Measurements from ENCODE around the gene MTG2. TPM values are rescaled to one million over a fixed set of nuclear protein-coding genes. Genes with fewer than 3 reads are reported as not detected.

Gene MTG2
- total and polyA plus RNA-seq, 2 experiments from 2014 or later = 11.3 to 11.7 TPM

DNA sequence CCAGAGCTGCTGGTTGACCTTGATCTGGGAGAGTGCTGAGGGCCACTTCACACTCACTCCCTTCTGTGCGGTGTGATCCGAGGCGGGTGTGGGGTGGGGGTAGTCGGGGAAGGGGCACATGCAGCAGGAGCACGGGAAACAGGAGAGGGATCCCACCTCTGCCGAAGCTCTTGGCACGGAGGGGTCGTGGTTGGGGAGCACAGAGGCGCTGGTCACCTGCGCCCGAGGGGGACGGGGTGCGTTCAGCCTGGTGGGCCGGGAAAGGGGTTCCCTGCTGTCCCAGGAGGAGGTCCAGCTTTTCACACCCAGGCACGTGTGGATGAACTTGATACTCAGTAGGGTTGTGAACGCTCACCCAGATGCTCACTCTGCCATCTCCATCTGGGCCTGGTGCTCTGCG lies 22.0 kb upstream of the MTG2 start:
- H3K4me3 Mint-ChIP-seq = no peak overlapping the region
- peaks cover 8% of the 10 kb centered on the region; the same call in 1 of the 2 replicates for H4K20me1 ChIP-seq (replicated peaks; ENCODE audit: insufficient read depth)
- no peak overlapping the region for H3K4me3 ChIP-seq
- H3K36me3 Mint-ChIP-seq (ENCODE audit: low read depth) = peaks cover 46% of the 10 kb centered on the region
- DNase-seq (ENCODE audit: low spot score) (no peak), ATAC-seq (no peak)
- peaks cover 2% of the 10 kb centered on the region for H3K27me3 Mint-ChIP-seq (ENCODE audit: insufficient read depth, low read depth, poor library complexity)
- no peak overlapping the region for H2AFZ ChIP-seq
- peaks cover 28% of the 10 kb centered on the region for H3K79me2 ChIP-seq (replicated peaks; ENCODE audit: insufficient read depth)
- no peaks in the 10 kb centered on the region; the same call in 1 of the 2 replicates for H3F3A ChIP-seq (replicated peaks; ENCODE audit: low read depth)
- H3K9me3 Mint-ChIP-seq = no peaks in the 10 kb centered on the region
- H3K27ac Mint-ChIP-seq = no peak overlapping the region
- H3K4me1 Mint-ChIP-seq = peaks cover 5% of the 10 kb centered on the region
- no peak overlapping the region for H3K27ac ChIP-seq (ENCODE audit: low read depth)
- TF ChIP-seq ZNF331 (CRISPR knock-in tag; IDR thresholded peaks at IDR 0.05; ENCODE audit: low read depth) (no peak), POLR2AphosphoS5 (IDR thresholded peaks at IDR 0.05; ENCODE audit: low read depth) (no peak), STAT1 (IDR thresholded peaks at IDR 0.05; ENCODE audit: unreplicated experiment) (no peak), NANOG (IDR thresholded peaks at IDR 0.05; ENCODE audit: borderline replicate concordance) (no peak), JUNB (IDR thresholded peaks at IDR 0.05; ENCODE audit: unreplicated experiment) (no peak), EZH2phosphoT487 (IDR thresholded peaks at IDR 0.05; ENCODE audit: unreplicated experiment) (no peak), CREB1 (CRISPR knock-in tag; IDR thresholded peaks at IDR 0.05; ENCODE audit: low read depth) (no peak)
- TF ChIP-seq, protein P1, sequence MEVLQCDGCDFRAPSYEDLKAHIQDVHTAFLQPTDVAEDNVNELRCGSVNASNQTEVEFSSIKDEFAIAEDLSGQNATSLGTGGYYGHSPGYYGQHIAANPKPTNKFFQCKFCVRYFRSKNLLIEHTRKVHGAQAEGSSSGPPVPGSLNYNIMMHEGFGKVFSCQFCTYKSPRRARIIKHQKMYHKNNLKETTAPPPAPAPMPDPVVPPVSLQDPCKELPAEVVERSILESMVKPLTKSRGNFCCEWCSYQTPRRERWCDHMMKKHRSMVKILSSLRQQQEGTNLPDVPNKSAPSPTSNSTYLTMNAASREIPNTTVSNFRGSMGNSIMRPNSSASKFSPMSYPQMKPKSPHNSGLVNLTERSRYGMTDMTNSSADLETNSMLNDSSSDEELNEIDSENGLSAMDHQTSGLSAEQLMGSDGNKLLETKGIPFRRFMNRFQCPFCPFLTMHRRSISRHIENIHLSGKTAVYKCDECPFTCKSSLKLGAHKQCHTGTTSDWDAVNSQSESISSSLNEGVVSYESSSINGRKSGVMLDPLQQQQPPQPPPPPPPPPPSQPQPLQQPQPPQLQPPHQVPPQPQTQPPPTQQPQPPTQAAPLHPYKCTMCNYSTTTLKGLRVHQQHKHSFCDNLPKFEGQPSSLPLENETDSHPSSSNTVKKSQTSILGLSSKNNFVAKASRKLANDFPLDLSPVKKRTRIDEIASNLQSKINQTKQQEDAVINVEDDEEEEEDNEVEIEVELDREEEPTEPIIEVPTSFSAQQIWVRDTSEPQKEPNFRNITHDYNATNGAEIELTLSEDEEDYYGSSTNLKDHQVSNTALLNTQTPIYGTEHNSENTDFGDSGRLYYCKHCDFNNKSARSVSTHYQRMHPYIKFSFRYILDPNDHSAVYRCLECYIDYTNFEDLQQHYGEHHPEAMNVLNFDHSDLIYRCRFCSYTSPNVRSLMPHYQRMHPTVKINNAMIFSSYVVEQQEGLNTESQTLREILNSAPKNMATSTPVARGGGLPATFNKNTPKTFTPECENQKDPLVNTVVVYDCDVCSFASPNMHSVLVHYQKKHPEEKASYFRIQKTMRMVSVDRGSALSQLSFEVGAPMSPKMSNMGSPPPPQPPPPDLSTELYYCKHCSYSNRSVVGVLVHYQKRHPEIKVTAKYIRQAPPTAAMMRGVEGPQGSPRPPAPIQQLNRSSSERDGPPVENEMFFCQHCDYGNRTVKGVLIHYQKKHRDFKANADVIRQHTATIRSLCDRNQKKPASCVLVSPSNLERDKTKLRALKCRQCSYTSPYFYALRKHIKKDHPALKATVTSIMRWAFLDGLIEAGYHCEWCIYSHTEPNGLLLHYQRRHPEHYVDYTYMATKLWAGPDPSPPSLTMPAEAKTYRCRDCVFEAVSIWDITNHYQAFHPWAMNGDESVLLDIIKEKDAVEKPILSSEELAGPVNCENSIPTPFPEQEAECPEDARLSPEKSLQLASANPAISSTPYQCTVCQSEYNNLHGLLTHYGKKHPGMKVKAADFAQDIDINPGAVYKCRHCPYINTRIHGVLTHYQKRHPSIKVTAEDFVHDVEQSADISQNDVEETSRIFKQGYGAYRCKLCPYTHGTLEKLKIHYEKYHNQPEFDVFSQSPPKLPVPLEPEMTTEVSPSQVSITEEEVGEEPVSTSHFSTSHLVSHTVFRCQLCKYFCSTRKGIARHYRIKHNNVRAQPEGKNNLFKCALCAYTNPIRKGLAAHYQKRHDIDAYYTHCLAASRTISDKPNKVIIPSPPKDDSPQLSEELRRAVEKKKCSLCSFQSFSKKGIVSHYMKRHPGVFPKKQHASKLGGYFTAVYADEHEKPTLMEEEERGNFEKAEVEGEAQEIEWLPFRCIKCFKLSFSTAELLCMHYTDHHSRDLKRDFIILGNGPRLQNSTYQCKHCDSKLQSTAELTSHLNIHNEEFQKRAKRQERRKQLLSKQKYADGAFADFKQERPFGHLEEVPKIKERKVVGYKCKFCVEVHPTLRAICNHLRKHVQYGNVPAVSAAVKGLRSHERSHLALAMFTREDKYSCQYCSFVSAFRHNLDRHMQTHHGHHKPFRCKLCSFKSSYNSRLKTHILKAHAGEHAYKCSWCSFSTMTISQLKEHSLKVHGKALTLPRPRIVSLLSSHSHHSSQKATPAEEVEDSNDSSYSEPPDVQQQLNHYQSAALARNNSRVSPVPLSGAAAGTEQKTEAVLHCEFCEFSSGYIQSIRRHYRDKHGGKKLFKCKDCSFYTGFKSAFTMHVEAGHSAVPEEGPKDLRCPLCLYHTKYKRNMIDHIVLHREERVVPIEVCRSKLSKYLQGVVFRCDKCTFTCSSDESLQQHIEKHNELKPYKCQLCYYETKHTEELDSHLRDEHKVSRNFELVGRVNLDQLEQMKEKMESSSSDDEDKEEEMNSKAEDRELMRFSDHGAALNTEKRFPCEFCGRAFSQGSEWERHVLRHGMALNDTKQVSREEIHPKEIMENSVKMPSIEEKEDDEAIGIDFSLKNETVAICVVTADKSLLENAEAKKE (CRISPR knock-in tag; IDR thresholded peaks at IDR 0.05) = no peak
- TF ChIP-seq, protein P2, sequence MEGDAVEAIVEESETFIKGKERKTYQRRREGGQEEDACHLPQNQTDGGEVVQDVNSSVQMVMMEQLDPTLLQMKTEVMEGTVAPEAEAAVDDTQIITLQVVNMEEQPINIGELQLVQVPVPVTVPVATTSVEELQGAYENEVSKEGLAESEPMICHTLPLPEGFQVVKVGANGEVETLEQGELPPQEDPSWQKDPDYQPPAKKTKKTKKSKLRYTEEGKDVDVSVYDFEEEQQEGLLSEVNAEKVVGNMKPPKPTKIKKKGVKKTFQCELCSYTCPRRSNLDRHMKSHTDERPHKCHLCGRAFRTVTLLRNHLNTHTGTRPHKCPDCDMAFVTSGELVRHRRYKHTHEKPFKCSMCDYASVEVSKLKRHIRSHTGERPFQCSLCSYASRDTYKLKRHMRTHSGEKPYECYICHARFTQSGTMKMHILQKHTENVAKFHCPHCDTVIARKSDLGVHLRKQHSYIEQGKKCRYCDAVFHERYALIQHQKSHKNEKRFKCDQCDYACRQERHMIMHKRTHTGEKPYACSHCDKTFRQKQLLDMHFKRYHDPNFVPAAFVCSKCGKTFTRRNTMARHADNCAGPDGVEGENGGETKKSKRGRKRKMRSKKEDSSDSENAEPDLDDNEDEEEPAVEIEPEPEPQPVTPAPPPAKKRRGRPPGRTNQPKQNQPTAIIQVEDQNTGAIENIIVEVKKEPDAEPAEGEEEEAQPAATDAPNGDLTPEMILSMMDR (conservative IDR thresholded peaks at IDR 0.05; ENCODE audit: low read depth in 2 of 2) = no peak
- TF ChIP-seq, protein P3, sequence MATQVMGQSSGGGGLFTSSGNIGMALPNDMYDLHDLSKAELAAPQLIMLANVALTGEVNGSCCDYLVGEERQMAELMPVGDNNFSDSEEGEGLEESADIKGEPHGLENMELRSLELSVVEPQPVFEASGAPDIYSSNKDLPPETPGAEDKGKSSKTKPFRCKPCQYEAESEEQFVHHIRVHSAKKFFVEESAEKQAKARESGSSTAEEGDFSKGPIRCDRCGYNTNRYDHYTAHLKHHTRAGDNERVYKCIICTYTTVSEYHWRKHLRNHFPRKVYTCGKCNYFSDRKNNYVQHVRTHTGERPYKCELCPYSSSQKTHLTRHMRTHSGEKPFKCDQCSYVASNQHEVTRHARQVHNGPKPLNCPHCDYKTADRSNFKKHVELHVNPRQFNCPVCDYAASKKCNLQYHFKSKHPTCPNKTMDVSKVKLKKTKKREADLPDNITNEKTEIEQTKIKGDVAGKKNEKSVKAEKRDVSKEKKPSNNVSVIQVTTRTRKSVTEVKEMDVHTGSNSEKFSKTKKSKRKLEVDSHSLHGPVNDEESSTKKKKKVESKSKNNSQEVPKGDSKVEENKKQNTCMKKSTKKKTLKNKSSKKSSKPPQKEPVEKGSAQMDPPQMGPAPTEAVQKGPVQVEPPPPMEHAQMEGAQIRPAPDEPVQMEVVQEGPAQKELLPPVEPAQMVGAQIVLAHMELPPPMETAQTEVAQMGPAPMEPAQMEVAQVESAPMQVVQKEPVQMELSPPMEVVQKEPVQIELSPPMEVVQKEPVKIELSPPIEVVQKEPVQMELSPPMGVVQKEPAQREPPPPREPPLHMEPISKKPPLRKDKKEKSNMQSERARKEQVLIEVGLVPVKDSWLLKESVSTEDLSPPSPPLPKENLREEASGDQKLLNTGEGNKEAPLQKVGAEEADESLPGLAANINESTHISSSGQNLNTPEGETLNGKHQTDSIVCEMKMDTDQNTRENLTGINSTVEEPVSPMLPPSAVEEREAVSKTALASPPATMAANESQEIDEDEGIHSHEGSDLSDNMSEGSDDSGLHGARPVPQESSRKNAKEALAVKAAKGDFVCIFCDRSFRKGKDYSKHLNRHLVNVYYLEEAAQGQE (IDR thresholded peaks at IDR 0.05; ENCODE audit: unreplicated experiment) = no peak
- H3K4me2 ChIP-seq = no peak overlapping the region
- no peaks in the 10 kb centered on the region for H3K27me3 ChIP-seq (ENCODE audit: insufficient read depth)
- H3K36me3 ChIP-seq (ENCODE audit: insufficient read depth) = peaks cover 16% of the 10 kb centered on the region; the same call in 1 of the 2 replicates
- H3K4me1 ChIP-seq (ENCODE audit: insufficient read depth) = peaks cover 10% of the 10 kb centered on the region
- no peaks in the 10 kb centered on the region for H3K9me2 ChIP-seq (ENCODE audit: insufficient read depth)

Data from GM23338 (cell line).